Gastrocnemius medialis (tissue), 4 donors: Measurements from ENCODE around the gene IMPACT. TPM values are rescaled to one million over a fixed set of nuclear protein-coding genes. Genes with fewer than 3 reads are reported as not detected.

Experiments used
- ATAC-seq, 2 donors: fragments of 150-250 bp; one replicate each; pipeline ENCODE4 v1.9.1; 2016
- DNase-seq, 2 donors: peaks; one replicate each; pipeline ENCODE4 v3.0.0-alpha.2; 2019
- H3K27ac ChIP-seq, 4 donors: fragments of 200-600 bp; sonication (generic); 1 replicate in 1 of 4; 2 replicates in 3 of 4; pipeline ENCODE4 v1.5.1; 2016 to 2018; ENCODE audit warnings: mild to moderate bottlenecking in 2 of 4, moderate library complexity in 1 of 4
- H3K27me3 ChIP-seq, 3 donors: fragments of 200-600 bp; sonication (generic) in 2 of 3; 1 replicate in 1 of 3; 2 replicates in 2 of 3; pipeline versions ENCODE4 v1.5.1 to v1.6.0; 2016 to 2019; ENCODE audit warnings: mild to moderate bottlenecking in 1 of 3, moderate library complexity in 1 of 3
- H3K36me3 ChIP-seq, 2 donors: fragments of 200-600 bp; sonication (generic) in 1 of 2; one replicate each; pipeline ENCODE4 v1.5.1; 2017 to 2018
- H3K4me1 ChIP-seq, 2 donors: fragments of 200-600 bp; sonication (generic) in 1 of 2; one replicate each; pipeline ENCODE4 v1.5.1; 2016 to 2017; ENCODE audit warnings: mild to moderate bottlenecking in 2 of 2
- H3K4me3 ChIP-seq, 4 donors: fragments of 200-600 bp; sonication (generic) in 3 of 4; 1 replicate in 1 of 4; 2 replicates in 3 of 4; pipeline ENCODE4 v1.5.1; 2016 to 2019; ENCODE audit warnings: mild to moderate bottlenecking in 2 of 4
- H3K9me3 ChIP-seq, 3 donors: fragments of 200-600 bp; sonication (generic) in 2 of 3; 1 replicate in 1 of 3; 2 replicates in 2 of 3; pipeline ENCODE4 v1.5.1; 2016 to 2019
- CTCF ChIP-seq, 5 experiments: fragments of 450-650 bp in 3 of 5; fragments of 200-600 bp in 2 of 5; sonication (generic) in 2 of 5; IDR thresholded peaks in 4 of 5; conservative IDR thresholded peaks in 1 of 5; 1 replicate in 4 of 5; 2 replicates in 1 of 5; pipeline ENCODE4 v1.5.1; 2016 to 2019; ENCODE audit warnings: antibody characterized with exemption in 5 of 5, mild to moderate bottlenecking in 3 of 5, moderate library complexity in 3 of 5
- POLR2A ChIP-seq, 2 donors: fragments of 450-650 bp; IDR thresholded peaks; one replicate each; pipeline ENCODE4 v1.6.1; 2017; ENCODE audit warnings: antibody characterized with exemption in 2 of 2, mild to moderate bottlenecking in 2 of 2, moderate library complexity in 2 of 2
- in situ Hi-C, 4 donors: fragments of 200-750 bp; cut with MboI; loops; one replicate each; pipeline versions ENCODE4 v1.15.0 to v1.8.0; 2017; ENCODE audit warnings: low sequenced_read_pairs in 4 of 4
- intact Hi-C: fragments of 100-400 bp; cut with DNase I; formaldehyde crosslinking; loops from one replicate; pipeline ENCODE4 v1.15.1; 2023; ENCODE audit warnings: low total_unique reads
- total RNA-seq, 4 donors: library from RNA; depleted of rRNA; stranded (reverse); fragments of >200 nt; gene quantifications; one replicate each; pipeline versions ENCODE4 v1.1.0 to v1.2.3, GENCODE V29; 2016

The IMPACT gene
- total RNA-seq, 4 donors from 2014 or later = 9.1 to 18.7 (median 11.9) TPM

GRCh38 chr18:24475926-24476589, 49.6 kb downstream of the IMPACT start:
- Histone ChIP-seq H3K27ac (no peak overlapping the region), H3K36me3 (no peaks in the 10 kb centered on the region), H3K9me3 (no peaks in the 10 kb centered on the region), H3K4me1 (no peaks in the 10 kb centered on the region), H3K4me3 (no peak overlapping the region), H3K27me3 (no peaks in the 10 kb centered on the region)
- intact Hi-C loops (no loop called here), in situ Hi-C loops (loop anchor here in 2 of 4 donors (25.0 kb wide), 1 partner anchor 314 kb away; no protein-coding TSS in a partner anchor)
- ATAC-seq (no peak), DNase-seq (no peak)
- TF ChIP-seq CTCF (IDR thresholded peaks at IDR 0.05 in 4 of 5, conservative IDR thresholded peaks at IDR 0.05 in 1 of 5) (no peak), POLR2A (IDR thresholded peaks at IDR 0.05) (no peak)

- TF ChIP-seq POLR2A (IDR thresholded peaks at IDR 0.05) = no peak
- Histone ChIP-seq H3K27ac (no peak overlapping the region), H3K9me3 (no peaks in the 10 kb centered on the region), H3K36me3 (no peaks in the 10 kb centered on the region), H3K4me1 (no peaks in the 10 kb centered on the region), H3K4me3 (no peak overlapping the region), H3K27me3 (no peaks in the 10 kb centered on the region)
- no peak for DNase-seq
- no peak for ATAC-seq
- in situ Hi-C loops (loop anchor here in 2 of 4 donors (25.0 kb wide), 1 partner anchor 317 kb away; no protein-coding TSS in a partner anchor), intact Hi-C loops (no loop called here)
Observed at GRCh38 chr18:24479371-24479770, 52.9 kb downstream of the IMPACT start.

- Histone ChIP-seq H3K27me3 (no peaks in the 10 kb centered on the region), H3K4me3 (no peak overlapping the region), H3K36me3 (no peaks in the 10 kb centered on the region), H3K9me3 (no peaks in the 10 kb centered on the region), H3K4me1 (no peaks in the 10 kb centered on the region), H3K27ac (no peak overlapping the region)
- ATAC-seq = no peak
- in situ Hi-C loops (loop anchor here (10.0 to 25.0 kb wide), 3 partner anchors 118 to 321 kb away; no protein-coding TSS in a partner anchor), intact Hi-C loops (no loop called here)
- DNase-seq = no peak
- no peak for TF ChIP-seq POLR2A (IDR thresholded peaks at IDR 0.05)
Observed at GRCh38 chr18:24482821-24483220, 56.4 kb downstream of the IMPACT start.

GRCh38 chr18:24485681-24486080, 59.2 kb downstream of the IMPACT start:
- Histone ChIP-seq H3K36me3 (no peaks in the 10 kb centered on the region), H3K4me1 (no peaks in the 10 kb centered on the region), H3K9me3 (no peaks in the 10 kb centered on the region), H3K27ac (no peak overlapping the region), H3K27me3 (no peaks in the 10 kb centered on the region), H3K4me3 (no peak overlapping the region)
- intact Hi-C loops = no loop called here
- ATAC-seq (no peak), DNase-seq (no peak)
- TF ChIP-seq POLR2A (IDR thresholded peaks at IDR 0.05) (no peak), CTCF (IDR thresholded peaks at IDR 0.05 in 4 of 5, conservative IDR thresholded peaks at IDR 0.05 in 1 of 5) (no peak)
- in situ Hi-C loops = loop anchor here (5.0 to 25.0 kb wide), 5 partner anchors 118 to 323 kb away; no protein-coding TSS in a partner anchor

- TF ChIP-seq POLR2A (IDR thresholded peaks at IDR 0.05) (no peak), CTCF (IDR thresholded peaks at IDR 0.05 in 4 of 5, conservative IDR thresholded peaks at IDR 0.05 in 1 of 5) (no peak)
- in situ Hi-C loops (loop anchor here (5.0 to 25.0 kb wide), 5 partner anchors 119 to 324 kb away; no protein-coding TSS in a partner anchor), intact Hi-C loops (no loop called here)
- H3K9me3 ChIP-seq = no peaks in the 10 kb centered on the region
- H3K36me3 ChIP-seq = no peaks in the 10 kb centered on the region
- H3K27me3 ChIP-seq = no peaks in the 10 kb centered on the region
- ATAC-seq (no peak), DNase-seq (no peak)
- H3K4me1 ChIP-seq = no peaks in the 10 kb centered on the region
- H3K27ac ChIP-seq = no peak overlapping the region
- H3K4me3 ChIP-seq = no peak overlapping the region
Observed at GRCh38 chr18:24486684-24487083, 60.2 kb downstream of the IMPACT start.
